Keratinocyte (primary cell): Measurements from ENCODE around the gene NCOA3. TPM values are rescaled to one million over a fixed set of nuclear protein-coding genes. Genes with fewer than 3 reads are reported as not detected.

Experiments
- DNase-seq: peaks from one replicate; pipeline ENCODE4 v3.0.0-alpha.2; 2011; ENCODE audit warnings: low read depth, missing footprints, low spot score
- FAIRE-seq: peaks from 2 replicates; lab custom pipeline; 2011; peaks lifted over from hg19 to GRCh38; lab: Jason Lieb, UNC
- H2AFZ ChIP-seq: 2 replicates; pipeline ENCODE4 v1.6.0; 2012; ENCODE audit warnings: low read length, control low read depth, inconsistent platforms; ENCODE audit not compliant: control insufficient read depth
- H3K27ac ChIP-seq: 2 replicates; pipeline ENCODE4 v1.5.1; 2011; ENCODE audit warnings: low read length; ENCODE audit not compliant: control insufficient read depth, insufficient read depth
- H3K27me3 ChIP-seq: 3 replicates; pipeline ENCODE4 v1.6.0; 2011; ENCODE audit warnings: low read length; ENCODE audit not compliant: control insufficient read depth, insufficient read depth; ENCODE audit errors: extremely low read depth
- H3K36me3 ChIP-seq, 2 experiments: 2 replicates in 1 of 2; 3 replicates in 1 of 2; pipeline ENCODE4 v1.5.1; 2011; ENCODE audit warnings: low read length in 2 of 2, mild to moderate bottlenecking in 1 of 2; ENCODE audit not compliant: control insufficient read depth in 2 of 2, insufficient read depth in 2 of 2; ENCODE audit errors: extremely low read depth in 1 of 2
- H3K4me1 ChIP-seq: 3 replicates; pipeline ENCODE4 v1.5.1; 2011; ENCODE audit warnings: low read length; ENCODE audit not compliant: control insufficient read depth, insufficient read depth; ENCODE audit errors: extremely low read depth
- H3K4me2 ChIP-seq: 3 replicates; pipeline ENCODE4 v1.6.0; 2011; ENCODE audit warnings: low read depth, low read length; ENCODE audit not compliant: control insufficient read depth, insufficient read depth; ENCODE audit errors: extremely low read depth
- H3K4me3 ChIP-seq, 3 experiments: fragments of 200-600 bp in 1 of 3; sonication (generic) in 1 of 3; 2 replicates in 2 of 3; 3 replicates in 1 of 3; pipeline ENCODE4 v1.5.1; 2011 to 2016; ENCODE audit warnings: low read length in 3 of 3, mild to moderate bottlenecking in 3 of 3, control low read depth in 2 of 3, inconsistent platforms in 1 of 3, low read depth in 1 of 3, mixed read lengths in 1 of 3, mixed run types in 1 of 3, moderate library complexity in 1 of 3; ENCODE audit not compliant: control insufficient read depth in 2 of 3, insufficient read depth in 2 of 3; ENCODE audit errors: extremely low read depth in 1 of 3
- H3K79me2 ChIP-seq: 2 replicates; pipeline ENCODE4 v1.6.0; 2012; ENCODE audit warnings: low read length; ENCODE audit not compliant: control insufficient read depth, insufficient read depth
- H3K9ac ChIP-seq: 3 replicates; pipeline ENCODE4 v1.6.0; 2011; ENCODE audit warnings: low read length; ENCODE audit not compliant: control insufficient read depth, insufficient read depth; ENCODE audit errors: extremely low read depth
- H3K9me1 ChIP-seq: 3 replicates; pipeline ENCODE4 v1.6.0; 2011; ENCODE audit warnings: low read length; ENCODE audit not compliant: control insufficient read depth, insufficient read depth; ENCODE audit errors: extremely low read depth
- H3K9me3 ChIP-seq: 2 replicates; pipeline ENCODE4 v1.5.1; 2012; ENCODE audit warnings: low read depth, low read length; ENCODE audit not compliant: control insufficient read depth
- H4K20me1 ChIP-seq: 3 replicates; pipeline ENCODE4 v1.6.0; 2011; ENCODE audit warnings: low read length; ENCODE audit not compliant: control insufficient read depth, insufficient read depth; ENCODE audit errors: extremely low read depth
- EZH2 ChIP-seq: IDR thresholded peaks from one replicate; pipeline ENCODE4 v1.6.1; 2012; ENCODE audit warnings: inconsistent platforms, mild to moderate bottlenecking, low read length, moderate library complexity
- dilution Hi-C: fragments of 300-500 bp; cut with MboI; formaldehyde crosslinking; loops from one replicate; pipeline ENCODE4 v1.7.0; 2020; ENCODE audit warnings: low sequenced_read_pairs; ENCODE audit not compliant: extremely low pct_ligation_motif_present
- polyA plus RNA-seq, 5 experiments: library from polyadenylated mRNA; depleted of rRNA in 3 of 5; stranded (reverse) in 3 of 5; stranded (forward) in 1 of 5; unstranded in 1 of 5; fragments of >200 nt; gene quantifications; 1 replicate in 1 of 5; 2 replicates in 3 of 5; 3 replicates in 1 of 5; pipeline versions ENCODE4 v1.2.1 to v1.2.3, GENCODE V29; 2011 to 2012; ENCODE audit warnings: missing spikeins in 2 of 5, low read depth in 1 of 5, low replicate concordance in 1 of 5
- TF ChIP-seq, protein P1 (sequence below), 3 experiments: IDR thresholded peaks in 1 of 3; conservative IDR thresholded peaks in 1 of 3; optimal IDR thresholded peaks in 1 of 3; 2 replicates in 2 of 3; 3 replicates in 1 of 3; pipeline versions ENCODE3 to v1.5.1; 2011; ENCODE audit warnings: low read length in 3 of 3, mild to moderate bottlenecking in 3 of 3, moderate library complexity in 2 of 3, control low read depth in 1 of 3, inconsistent platforms in 1 of 3; ENCODE audit not compliant: insufficient read depth in 2 of 3; ENCODE audit errors: extremely low read depth in 1 of 3

Gene NCOA3
- polyA plus RNA-seq, 1 donor (not counting 4 experiments of a cell fraction or from before 2014, with no cell fraction given): 25.8 TPM

DNA sequence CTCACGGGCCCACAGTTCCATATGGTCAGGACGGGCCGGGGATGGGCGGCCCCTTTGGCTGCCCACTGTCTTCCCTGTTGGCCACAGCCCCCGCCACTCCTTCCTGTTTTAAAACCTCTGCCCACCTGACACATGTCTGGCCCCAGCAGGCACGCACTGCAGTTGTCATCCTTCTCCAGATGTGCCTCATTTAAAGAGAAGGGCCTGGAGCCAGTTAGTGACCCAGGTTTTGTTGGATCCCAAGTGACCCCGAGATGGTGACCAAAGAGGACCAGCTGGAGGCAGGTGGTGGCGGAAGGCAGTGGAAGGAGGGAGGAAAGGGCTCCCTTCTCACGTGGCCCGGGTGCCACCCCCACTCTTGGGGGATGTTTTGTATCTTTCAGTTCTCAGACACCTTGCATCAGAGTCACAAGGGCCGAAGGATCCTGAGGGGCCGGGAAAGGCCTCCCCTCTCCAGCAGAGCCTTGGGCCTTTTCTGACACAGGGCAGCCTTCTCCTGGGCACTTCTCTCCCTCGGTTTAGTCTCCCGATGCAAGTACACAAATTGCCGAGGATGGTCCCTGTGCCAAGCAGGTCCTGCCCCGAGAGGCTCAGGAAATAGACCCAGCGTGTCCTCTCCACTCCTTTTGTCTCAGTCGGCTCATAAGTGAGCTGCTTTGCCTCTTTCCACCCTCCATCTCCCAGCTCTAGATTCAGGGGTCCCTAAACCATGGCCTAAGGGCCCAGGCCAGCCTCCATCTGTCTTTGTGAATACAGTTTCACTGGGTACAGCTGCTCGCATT lies 166.0 kb downstream of the NCOA3 start:
- H3K9me1 ChIP-seq: no peaks in the 10 kb centered on the region
- H3K4me3 ChIP-seq: no peak overlapping the region
- dilution Hi-C loops: no loop called here
- peaks cover 21% of the 10 kb centered on the region for H3K4me1 ChIP-seq
- H3K9me3 ChIP-seq: no peaks in the 10 kb centered on the region
- H2AFZ ChIP-seq: no peak overlapping the region
- no peak overlapping the region for H3K9ac ChIP-seq
- DNase-seq: no peak
- H4K20me1 ChIP-seq: no peaks in the 10 kb centered on the region
- no peaks in the 10 kb centered on the region for H3K79me2 ChIP-seq
- TF ChIP-seq EZH2: no peak
- TF ChIP-seq, protein P1, sequence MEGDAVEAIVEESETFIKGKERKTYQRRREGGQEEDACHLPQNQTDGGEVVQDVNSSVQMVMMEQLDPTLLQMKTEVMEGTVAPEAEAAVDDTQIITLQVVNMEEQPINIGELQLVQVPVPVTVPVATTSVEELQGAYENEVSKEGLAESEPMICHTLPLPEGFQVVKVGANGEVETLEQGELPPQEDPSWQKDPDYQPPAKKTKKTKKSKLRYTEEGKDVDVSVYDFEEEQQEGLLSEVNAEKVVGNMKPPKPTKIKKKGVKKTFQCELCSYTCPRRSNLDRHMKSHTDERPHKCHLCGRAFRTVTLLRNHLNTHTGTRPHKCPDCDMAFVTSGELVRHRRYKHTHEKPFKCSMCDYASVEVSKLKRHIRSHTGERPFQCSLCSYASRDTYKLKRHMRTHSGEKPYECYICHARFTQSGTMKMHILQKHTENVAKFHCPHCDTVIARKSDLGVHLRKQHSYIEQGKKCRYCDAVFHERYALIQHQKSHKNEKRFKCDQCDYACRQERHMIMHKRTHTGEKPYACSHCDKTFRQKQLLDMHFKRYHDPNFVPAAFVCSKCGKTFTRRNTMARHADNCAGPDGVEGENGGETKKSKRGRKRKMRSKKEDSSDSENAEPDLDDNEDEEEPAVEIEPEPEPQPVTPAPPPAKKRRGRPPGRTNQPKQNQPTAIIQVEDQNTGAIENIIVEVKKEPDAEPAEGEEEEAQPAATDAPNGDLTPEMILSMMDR (optimal IDR thresholded peaks at IDR 0.05 in 1 of 3, IDR thresholded peaks at IDR 0.05 in 1 of 3, conservative IDR thresholded peaks at IDR 0.05 in 1 of 3; ENCODE audit: extremely low read depth in 1 of 3, insufficient read depth in 2 of 3, low read length in 3 of 3): no peak
- FAIRE-seq: no peak
- no peak overlapping the region for H3K27ac ChIP-seq
- H3K27me3 ChIP-seq: no peaks in the 10 kb centered on the region
- no peak overlapping the region for H3K4me2 ChIP-seq
- peaks cover 17 to 32% of the 10 kb centered on the region in 2 experiments for H3K36me3 ChIP-seq

DNA sequence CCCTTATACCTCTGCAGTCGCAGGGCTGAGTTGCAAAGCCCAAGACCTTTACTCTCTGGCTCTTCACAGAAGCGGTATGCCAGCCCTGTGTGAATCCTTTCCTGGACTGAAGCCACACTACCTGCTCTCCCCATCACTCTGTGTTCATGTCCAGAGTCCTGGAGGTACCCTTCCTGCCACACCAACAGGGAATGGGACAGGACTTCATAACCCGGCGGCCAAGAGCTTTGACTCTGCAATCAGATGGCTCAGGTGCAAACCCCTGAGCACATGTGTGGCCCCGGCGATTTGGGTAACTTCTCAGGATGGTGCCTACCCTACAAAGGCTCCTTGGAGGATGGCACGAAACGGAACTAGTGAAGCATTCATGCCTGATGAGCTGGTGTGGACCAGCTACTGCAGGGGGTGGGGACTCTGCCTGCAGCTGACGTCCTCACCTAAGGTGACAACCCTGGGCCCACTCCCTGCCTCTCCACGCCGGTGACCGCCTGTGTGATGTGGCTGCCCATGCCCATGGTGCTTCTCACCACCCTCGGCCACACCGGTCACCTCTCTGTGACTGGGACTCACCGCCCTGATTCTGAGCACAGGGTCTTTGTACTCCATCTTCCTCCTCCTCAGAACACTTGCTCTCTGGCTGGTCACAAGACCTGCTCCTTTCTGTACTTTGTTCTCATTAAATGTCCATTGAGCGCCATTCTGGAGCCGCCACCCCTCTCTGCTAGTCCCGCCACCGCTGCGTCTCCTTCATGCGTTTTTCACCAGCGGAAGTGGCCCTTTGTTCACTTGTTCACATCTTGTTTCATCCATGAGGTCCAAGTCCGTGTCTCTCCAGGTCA lies 166.8 kb downstream of the NCOA3 start:
- Histone ChIP-seq H3K4me2 (no peak overlapping the region), H3K9me3 (no peaks in the 10 kb centered on the region), H3K9ac (no peak overlapping the region), H3K36me3 (peaks cover 11 to 29% of the 10 kb centered on the region in 2 experiments), H3K9me1 (no peaks in the 10 kb centered on the region), H3K27me3 (no peaks in the 10 kb centered on the region), H3K27ac (no peak overlapping the region), H3K4me3 (no peak overlapping the region), H3K79me2 (no peaks in the 10 kb centered on the region), H2AFZ (no peak overlapping the region), H3K4me1 (peaks cover 21% of the 10 kb centered on the region), H4K20me1 (no peaks in the 10 kb centered on the region)
- FAIRE-seq (no peak), DNase-seq (no peak)
- dilution Hi-C loops: no loop called here
- no peak for TF ChIP-seq EZH2
- TF ChIP-seq, protein P1 (optimal IDR thresholded peaks at IDR 0.05 in 1 of 3, IDR thresholded peaks at IDR 0.05 in 1 of 3, conservative IDR thresholded peaks at IDR 0.05 in 1 of 3; ENCODE audit: extremely low read depth in 1 of 3, insufficient read depth in 2 of 3, low read length in 3 of 3): no peak
